Thyroid gland (tissue), 4 donors: ENCODE data around the gene CLIP1.
"Not testable (repeated sequence)": the region's sequence is repeated elsewhere in the genome, so short reads cannot be mapped to it uniquely, and the experiment has no call there.

Experiments
- POLR2A ChIP-seq, 2 donors: fragments of 450-650 bp; IDR thresholded peaks; one replicate each; pipeline ENCODE4 v1.6.1; 2017; ENCODE audit warnings: antibody characterized with exemption in 2 of 2, mild to moderate bottlenecking in 2 of 2, moderate library complexity in 1 of 2
- TF ChIP-seq, protein P1 (sequence below), 6 experiments: fragments of 200-600 bp in 3 of 6; fragments of 450-650 bp in 3 of 6; sonication (generic) in 3 of 6; IDR thresholded peaks; one replicate each; pipeline ENCODE4 v1.5.1; 2016 to 2019; ENCODE audit warnings: antibody characterized with exemption in 6 of 6, mild to moderate bottlenecking in 2 of 6, inconsistent platforms in 1 of 6, moderate library complexity in 1 of 6

DNA sequence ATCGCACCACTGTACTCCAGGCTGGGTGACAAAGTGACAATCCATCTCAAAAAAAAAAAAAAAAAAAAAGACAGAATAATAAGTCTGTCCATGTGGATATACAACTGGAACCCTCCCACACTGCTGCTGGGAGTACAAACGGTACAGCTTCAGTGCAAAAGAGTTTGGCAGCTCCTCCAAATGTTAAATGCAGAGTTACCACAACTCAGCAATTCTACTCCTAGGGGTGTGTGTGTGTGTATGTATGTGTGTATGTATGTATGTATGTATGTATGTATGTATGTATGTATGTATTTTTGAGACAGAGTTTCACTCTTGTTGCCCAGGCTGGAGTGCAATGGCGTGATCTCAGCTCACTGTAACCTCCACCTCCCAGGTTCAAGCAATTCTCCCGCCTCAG is 163.5 kb downstream of the CLIP1 start:
- not testable (repeated sequence) for TF ChIP-seq POLR2A (IDR thresholded peaks at IDR 0.05)
- TF ChIP-seq, protein P1, sequence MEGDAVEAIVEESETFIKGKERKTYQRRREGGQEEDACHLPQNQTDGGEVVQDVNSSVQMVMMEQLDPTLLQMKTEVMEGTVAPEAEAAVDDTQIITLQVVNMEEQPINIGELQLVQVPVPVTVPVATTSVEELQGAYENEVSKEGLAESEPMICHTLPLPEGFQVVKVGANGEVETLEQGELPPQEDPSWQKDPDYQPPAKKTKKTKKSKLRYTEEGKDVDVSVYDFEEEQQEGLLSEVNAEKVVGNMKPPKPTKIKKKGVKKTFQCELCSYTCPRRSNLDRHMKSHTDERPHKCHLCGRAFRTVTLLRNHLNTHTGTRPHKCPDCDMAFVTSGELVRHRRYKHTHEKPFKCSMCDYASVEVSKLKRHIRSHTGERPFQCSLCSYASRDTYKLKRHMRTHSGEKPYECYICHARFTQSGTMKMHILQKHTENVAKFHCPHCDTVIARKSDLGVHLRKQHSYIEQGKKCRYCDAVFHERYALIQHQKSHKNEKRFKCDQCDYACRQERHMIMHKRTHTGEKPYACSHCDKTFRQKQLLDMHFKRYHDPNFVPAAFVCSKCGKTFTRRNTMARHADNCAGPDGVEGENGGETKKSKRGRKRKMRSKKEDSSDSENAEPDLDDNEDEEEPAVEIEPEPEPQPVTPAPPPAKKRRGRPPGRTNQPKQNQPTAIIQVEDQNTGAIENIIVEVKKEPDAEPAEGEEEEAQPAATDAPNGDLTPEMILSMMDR (IDR thresholded peaks at IDR 0.05) = not testable (repeated sequence)
